ENCODE results near the gene RASGRP4.

DNA sequence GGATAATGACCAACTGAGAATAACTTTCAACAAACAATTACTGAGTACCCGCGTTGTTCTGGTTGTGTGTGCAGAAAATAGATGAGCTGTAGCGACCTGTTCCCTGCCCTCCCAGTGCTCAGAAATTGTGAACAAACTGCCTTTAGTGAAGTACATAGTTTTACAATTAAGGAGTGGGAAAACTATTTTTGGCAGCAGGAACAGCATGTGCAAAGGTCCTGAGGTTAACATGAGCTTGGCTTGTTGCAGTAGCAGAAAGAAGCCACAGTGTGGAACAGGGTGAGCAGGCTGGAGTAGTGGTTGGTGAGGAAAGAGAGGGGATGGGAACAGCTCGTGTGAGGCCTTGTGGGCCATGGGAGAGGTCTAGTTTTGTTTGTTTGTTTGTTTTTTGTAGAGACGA, 23.5 kb upstream of the RASGRP4 start:
- TF ChIP-seq POLR2A (IDR thresholded peaks at IDR 0.05), result no peak
- TF ChIP-seq, protein P1, sequence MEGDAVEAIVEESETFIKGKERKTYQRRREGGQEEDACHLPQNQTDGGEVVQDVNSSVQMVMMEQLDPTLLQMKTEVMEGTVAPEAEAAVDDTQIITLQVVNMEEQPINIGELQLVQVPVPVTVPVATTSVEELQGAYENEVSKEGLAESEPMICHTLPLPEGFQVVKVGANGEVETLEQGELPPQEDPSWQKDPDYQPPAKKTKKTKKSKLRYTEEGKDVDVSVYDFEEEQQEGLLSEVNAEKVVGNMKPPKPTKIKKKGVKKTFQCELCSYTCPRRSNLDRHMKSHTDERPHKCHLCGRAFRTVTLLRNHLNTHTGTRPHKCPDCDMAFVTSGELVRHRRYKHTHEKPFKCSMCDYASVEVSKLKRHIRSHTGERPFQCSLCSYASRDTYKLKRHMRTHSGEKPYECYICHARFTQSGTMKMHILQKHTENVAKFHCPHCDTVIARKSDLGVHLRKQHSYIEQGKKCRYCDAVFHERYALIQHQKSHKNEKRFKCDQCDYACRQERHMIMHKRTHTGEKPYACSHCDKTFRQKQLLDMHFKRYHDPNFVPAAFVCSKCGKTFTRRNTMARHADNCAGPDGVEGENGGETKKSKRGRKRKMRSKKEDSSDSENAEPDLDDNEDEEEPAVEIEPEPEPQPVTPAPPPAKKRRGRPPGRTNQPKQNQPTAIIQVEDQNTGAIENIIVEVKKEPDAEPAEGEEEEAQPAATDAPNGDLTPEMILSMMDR (IDR thresholded peaks at IDR 0.05), result no peak
- no peak for TF ChIP-seq POLR2AphosphoS5 (IDR thresholded peaks at IDR 0.05)

Measured in breast epithelium (tissue), 3 donors.